ENCODE results near the gene POLRMT.
"Not testable (repeated sequence)": the region's sequence is repeated elsewhere in the genome, so short reads cannot be mapped to it uniquely, and the experiment has no call there.

The POLRMT gene

DNA sequence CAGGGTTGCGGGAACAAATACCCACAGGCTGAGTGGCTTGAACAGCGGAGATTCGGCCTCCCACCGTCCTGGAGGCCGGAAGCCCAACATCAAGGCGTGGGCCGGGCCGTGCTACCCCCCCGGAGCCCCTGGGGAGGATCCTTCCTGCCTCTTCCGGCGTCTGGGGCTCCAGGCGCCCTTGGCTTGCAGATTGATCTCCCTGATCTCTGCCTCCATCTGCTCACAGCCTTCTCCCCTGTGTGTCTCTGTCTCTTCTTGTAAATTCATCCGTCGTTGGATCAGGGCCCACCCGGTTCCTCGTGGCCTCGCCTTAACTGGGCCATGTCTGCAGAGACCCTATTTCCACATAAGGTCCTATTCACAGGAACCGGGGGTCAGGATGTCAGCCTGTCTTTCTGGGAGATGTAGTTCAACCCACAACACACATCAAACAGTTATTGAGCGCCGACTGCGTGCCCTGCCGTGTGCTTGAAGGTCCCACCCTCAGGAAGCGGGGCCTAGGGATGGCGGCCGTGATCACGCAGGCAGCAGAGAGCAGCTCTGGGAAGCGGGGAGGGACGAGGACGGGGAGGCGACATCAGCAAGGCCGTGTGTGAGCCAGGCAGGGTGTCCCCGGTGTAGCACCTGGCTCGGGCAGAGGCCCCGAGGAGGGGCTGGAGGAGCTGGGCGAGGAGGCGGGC lies 22.4 kb downstream of the POLRMT start:
- CTCF ChIA-PET, result no interaction called here
- DNase-seq (ENCODE audit: low spot score), result no peak
- H3K27ac ChIP-seq, result peak overlapping the region; percentile 21

DNA sequence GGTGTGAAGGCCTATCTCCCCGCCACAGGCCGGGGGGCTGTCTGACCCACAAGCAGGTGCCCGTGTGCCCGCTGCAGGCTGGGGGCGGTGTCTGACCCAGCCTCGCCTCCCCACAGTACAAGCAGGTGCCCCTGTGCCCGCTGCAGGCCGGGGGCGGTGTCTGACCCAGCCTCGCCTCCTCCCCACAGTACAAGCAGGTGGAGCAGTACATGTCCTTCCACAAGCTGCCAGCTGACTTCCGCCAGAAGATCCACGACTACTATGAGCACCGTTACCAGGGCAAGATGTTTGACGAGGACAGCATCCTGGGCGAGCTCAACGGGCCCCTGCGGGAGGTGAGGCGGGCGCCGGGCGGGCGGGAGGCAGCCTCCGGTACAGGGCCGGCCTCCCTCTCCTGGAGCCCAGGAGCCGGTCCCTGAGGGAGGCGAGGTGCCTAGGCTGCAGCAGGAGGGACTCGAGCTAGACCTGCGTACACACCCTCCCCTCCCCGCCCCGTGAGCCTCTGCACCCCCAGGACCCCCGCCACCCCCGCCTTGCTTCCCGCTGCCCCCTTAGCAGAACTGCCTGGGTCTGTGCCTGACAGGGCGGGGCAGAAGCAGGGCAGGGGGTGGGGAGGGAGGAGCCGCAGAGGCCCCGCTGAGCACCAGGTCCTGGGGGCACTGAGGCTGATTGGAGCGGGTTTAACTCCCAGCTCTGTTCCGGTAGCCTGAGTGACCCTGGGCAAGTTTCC lies 23.1 kb downstream of the POLRMT start:
- TF ChIP-seq, protein P1, sequence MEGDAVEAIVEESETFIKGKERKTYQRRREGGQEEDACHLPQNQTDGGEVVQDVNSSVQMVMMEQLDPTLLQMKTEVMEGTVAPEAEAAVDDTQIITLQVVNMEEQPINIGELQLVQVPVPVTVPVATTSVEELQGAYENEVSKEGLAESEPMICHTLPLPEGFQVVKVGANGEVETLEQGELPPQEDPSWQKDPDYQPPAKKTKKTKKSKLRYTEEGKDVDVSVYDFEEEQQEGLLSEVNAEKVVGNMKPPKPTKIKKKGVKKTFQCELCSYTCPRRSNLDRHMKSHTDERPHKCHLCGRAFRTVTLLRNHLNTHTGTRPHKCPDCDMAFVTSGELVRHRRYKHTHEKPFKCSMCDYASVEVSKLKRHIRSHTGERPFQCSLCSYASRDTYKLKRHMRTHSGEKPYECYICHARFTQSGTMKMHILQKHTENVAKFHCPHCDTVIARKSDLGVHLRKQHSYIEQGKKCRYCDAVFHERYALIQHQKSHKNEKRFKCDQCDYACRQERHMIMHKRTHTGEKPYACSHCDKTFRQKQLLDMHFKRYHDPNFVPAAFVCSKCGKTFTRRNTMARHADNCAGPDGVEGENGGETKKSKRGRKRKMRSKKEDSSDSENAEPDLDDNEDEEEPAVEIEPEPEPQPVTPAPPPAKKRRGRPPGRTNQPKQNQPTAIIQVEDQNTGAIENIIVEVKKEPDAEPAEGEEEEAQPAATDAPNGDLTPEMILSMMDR (conservative IDR thresholded peaks at IDR 0.05; ENCODE audit: low read depth), result no peak
- POLR2A ChIA-PET (ENCODE audit: low non-redundant PET), result no interaction called here
- DNase-seq (ENCODE audit: low spot score), result no peak
- CTCF ChIA-PET, result interaction anchor here (0.6 kb wide), 1 partner anchor 174 kb away, joined by 3 read pairs; no protein-coding TSS in a partner anchor
- H3K27ac ChIP-seq, result no peak overlapping the region; the same call in 1 of the 2 replicates

More for the DNA sequence above, 22.4 kb downstream of the POLRMT start:
- TF ChIP-seq, protein P1 (conservative IDR thresholded peaks at IDR 0.05; ENCODE audit: low read depth), result no peak
- POLR2A ChIA-PET (ENCODE audit: low non-redundant PET), result no interaction called here

GRCh38 chr19:609004-609346 lies 24.4 kb downstream of the POLRMT start:
- ChIA-PET POLR2A (ENCODE audit: low non-redundant PET) (no interaction called here), CTCF (no interaction called here)
- no peak for DNase-seq (ENCODE audit: low spot score)
- TF ChIP-seq, protein P1 (conservative IDR thresholded peaks at IDR 0.05; ENCODE audit: low read depth), result no peak
- no peak overlapping the region for H3K27ac ChIP-seq

GRCh38 chr19:608155-609003 lies 25.0 kb downstream of the POLRMT start:
- ChIA-PET POLR2A (ENCODE audit: low non-redundant PET) (no interaction called here), CTCF (no interaction called here)
- H3K27ac ChIP-seq, result no peak overlapping the region
- DNase-seq (ENCODE audit: low spot score), result no peak
- TF ChIP-seq, protein P1 (conservative IDR thresholded peaks at IDR 0.05; ENCODE audit: low read depth), result no peak

DNA sequence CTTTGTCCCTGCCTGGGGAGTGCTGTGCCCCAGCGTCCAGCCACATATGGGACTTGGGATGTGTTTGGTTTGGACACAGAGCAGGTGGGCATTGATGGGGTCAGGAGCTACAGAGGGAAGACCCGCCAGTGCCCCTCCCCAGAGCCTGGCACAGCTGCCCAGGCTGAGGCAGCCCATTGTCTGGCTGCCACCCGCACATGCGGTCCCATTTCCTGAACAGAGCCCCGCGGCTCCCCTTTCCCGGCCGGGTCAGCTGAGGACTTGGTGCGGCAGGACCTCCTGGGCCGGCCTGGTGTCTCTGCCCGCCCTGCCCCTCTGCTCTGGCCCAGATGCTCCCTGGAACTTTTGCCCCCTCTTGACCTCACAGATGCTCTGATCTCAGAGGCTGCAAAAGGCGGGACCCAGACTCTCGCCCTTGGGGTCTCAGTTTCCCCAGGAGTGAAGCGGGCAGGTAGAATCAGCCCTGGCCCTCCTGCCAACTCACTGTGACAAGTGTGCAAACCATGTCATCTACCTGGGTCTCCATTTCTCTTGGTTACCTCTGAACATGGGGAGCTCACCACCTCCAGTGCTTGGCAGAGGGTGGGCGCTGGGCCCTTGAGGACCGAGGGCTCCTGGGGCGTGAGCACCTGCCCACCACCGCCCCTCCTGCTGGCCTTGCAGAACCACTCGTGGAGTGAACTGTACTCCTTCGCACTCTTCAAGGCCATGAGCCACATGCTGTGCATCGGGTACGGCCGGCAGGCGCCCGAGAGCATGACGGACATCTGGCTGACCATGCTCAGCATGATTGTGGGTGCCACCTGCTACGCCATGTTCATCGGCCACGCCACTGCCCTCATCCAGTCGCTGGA lies 25.8 kb downstream of the POLRMT start:
- POLR2A ChIA-PET (ENCODE audit: low non-redundant PET), result no interaction called here
- no peak for DNase-seq (ENCODE audit: low spot score)
- H3K27ac ChIP-seq, result no peak overlapping the region
- TF ChIP-seq, protein P1 (conservative IDR thresholded peaks at IDR 0.05; ENCODE audit: low read depth), result no peak
- CTCF ChIA-PET, result no interaction called here

DNA sequence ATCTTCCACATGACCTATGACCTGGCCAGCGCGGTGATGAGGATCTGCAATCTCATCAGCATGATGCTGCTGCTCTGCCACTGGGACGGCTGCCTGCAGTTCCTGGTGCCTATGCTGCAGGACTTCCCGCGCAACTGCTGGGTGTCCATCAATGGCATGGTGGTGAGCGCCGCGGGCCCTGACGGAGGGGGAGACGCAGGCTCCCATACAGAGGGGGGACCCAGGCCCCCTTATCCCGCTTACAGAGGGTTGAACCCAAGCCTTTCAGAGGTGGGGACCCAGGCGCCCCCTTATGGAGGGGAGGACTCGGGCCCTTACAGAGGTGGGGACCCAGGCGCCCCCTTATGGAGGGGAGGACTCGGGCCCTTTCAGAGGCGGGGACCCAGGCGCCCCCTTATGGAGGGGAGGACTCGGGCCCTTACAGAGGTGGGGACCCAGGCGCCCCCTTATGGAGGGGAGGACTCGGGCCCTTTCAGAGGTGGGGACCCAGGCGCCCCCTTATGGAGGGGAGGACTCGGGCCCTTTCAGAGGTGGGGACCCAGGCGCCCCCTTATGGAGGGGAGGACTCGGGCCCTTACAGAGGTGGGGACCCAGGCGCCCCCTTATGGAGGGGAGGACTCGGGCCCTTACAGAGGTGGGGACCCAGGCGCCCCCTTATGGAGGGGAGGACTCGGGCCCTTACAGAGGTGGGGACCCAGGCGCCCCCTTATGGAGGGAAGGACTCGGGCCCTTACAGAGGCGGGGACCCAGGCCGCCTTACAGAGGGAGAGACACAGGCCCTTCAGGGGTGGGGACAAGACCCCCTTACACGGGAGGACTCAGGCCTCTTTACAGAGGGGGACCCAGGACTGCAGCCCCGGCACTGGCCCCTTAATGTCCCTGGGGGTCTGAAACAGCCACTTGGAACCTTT lies 28.0 kb downstream of the POLRMT start:
- DNase-seq (ENCODE audit: low spot score); CTCF ChIA-PET; POLR2A ChIA-PET (ENCODE audit: low non-redundant PET); H3K27ac ChIP-seq: not testable (repeated sequence)
